ENCODE data around the gene SNRPB.

GRCh38 chr20:2485661-2486060, 15.1 kb upstream of the SNRPB start:
- no peak for TF ChIP-seq CTCF (conservative IDR thresholded peaks at IDR 0.05 in 1 of 2, IDR thresholded peaks at IDR 0.05 in 1 of 2; ENCODE audit: low read depth in 1 of 2, low read length in 2 of 2)
- no peak for TF ChIP-seq EZH2 (IDR thresholded peaks at IDR 0.05; ENCODE audit: low read length, missing control alignments)

All from fibroblast of lung (primary cell).